ENCODE measurements around the gene SLC5A11.

GRCh38 chr16:24953306-24953705, 107.5 kb downstream of the SLC5A11 start:
- TF ChIP-seq ZNF335 (CRISPR knock-in tag; IDR thresholded peaks at IDR 0.05): no peak
- TF ChIP-seq ZNF552 (CRISPR knock-in tag; IDR thresholded peaks at IDR 0.05; ENCODE audit: borderline replicate concordance): no peak
- TF ChIP-seq, protein P1, sequence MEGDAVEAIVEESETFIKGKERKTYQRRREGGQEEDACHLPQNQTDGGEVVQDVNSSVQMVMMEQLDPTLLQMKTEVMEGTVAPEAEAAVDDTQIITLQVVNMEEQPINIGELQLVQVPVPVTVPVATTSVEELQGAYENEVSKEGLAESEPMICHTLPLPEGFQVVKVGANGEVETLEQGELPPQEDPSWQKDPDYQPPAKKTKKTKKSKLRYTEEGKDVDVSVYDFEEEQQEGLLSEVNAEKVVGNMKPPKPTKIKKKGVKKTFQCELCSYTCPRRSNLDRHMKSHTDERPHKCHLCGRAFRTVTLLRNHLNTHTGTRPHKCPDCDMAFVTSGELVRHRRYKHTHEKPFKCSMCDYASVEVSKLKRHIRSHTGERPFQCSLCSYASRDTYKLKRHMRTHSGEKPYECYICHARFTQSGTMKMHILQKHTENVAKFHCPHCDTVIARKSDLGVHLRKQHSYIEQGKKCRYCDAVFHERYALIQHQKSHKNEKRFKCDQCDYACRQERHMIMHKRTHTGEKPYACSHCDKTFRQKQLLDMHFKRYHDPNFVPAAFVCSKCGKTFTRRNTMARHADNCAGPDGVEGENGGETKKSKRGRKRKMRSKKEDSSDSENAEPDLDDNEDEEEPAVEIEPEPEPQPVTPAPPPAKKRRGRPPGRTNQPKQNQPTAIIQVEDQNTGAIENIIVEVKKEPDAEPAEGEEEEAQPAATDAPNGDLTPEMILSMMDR (CRISPR knock-in tag; IDR thresholded peaks at IDR 0.05): no peak
- TF ChIP-seq MXI1 (IDR thresholded peaks at IDR 0.05; ENCODE audit: borderline replicate concordance, low read depth, low read length): no peak
- TF ChIP-seq IRF1 (CRISPR knock-in tag; IDR thresholded peaks at IDR 0.05; ENCODE audit: low read depth): no peak
- TF ChIP-seq MEIS2 (CRISPR knock-in tag; IDR thresholded peaks at IDR 0.05): no peak
- TF ChIP-seq TERF1 (CRISPR knock-in tag; IDR thresholded peaks at IDR 0.05): no peak
- TF ChIP-seq ZBTB21 (CRISPR knock-in tag; IDR thresholded peaks at IDR 0.05): no peak
- TF ChIP-seq, protein P2, sequence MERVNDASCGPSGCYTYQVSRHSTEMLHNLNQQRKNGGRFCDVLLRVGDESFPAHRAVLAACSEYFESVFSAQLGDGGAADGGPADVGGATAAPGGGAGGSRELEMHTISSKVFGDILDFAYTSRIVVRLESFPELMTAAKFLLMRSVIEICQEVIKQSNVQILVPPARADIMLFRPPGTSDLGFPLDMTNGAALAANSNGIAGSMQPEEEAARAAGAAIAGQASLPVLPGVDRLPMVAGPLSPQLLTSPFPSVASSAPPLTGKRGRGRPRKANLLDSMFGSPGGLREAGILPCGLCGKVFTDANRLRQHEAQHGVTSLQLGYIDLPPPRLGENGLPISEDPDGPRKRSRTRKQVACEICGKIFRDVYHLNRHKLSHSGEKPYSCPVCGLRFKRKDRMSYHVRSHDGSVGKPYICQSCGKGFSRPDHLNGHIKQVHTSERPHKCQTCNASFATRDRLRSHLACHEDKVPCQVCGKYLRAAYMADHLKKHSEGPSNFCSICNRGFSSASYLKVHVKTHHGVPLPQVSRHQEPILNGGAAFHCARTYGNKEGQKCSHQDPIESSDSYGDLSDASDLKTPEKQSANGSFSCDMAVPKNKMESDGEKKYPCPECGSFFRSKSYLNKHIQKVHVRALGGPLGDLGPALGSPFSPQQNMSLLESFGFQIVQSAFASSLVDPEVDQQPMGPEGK (CRISPR knock-in tag; IDR thresholded peaks at IDR 0.05): no peak
- TF ChIP-seq PLSCR1 (CRISPR knock-in tag; IDR thresholded peaks at IDR 0.05; ENCODE audit: borderline replicate concordance): no peak
- TF ChIP-seq RAD21 (CRISPR knock-in tag; IDR thresholded peaks at IDR 0.05): no peak
- no peak for TF ChIP-seq ESRRA (CRISPR knock-in tag; IDR thresholded peaks at IDR 0.05; ENCODE audit: low read depth)

Measured in HepG2 (cell line).